B cell (primary cell): ENCODE results near the gene AARS2.

Experiments
- CTCF ChIP-seq: fragments of 200-600 bp; IDR thresholded peaks from one replicate; pipeline ENCODE4 v1.8.0; 2022; ENCODE audit warnings: antibody characterized with exemption, mild to moderate bottlenecking
- EZH2 ChIP-seq: IDR thresholded peaks from 2 replicates; pipeline ENCODE4 v1.6.1; 2012; ENCODE audit warnings: borderline replicate concordance, low read depth, mild to moderate bottlenecking, moderate library complexity, low read length; ENCODE audit not compliant: insufficient read depth, poor library complexity, severe bottlenecking

- TF ChIP-seq CTCF (no peak), EZH2 (no peak)
These were observed 28.9 kb upstream of the AARS2 start for GRCh38 chr6:44342052-44342451.
